Activated CD8-positive, alpha-beta T cell treated with anti-CD3 and anti-CD28 coated beads for 36 hours (primary cell): Measurements from ENCODE around the gene SCAND1. TPM values are rescaled to one million over a fixed set of nuclear protein-coding genes. Genes with fewer than 3 reads are reported as not detected.
"Not testable (repeated sequence)": the region's sequence is repeated elsewhere in the genome, so short reads cannot be mapped to it uniquely, and the experiment has no call there.

Source experiments
- ATAC-seq: fragments of 200-7000 bp; cut with Tn5 transposase; one replicate; pipeline ENCODE4 v1.10.0; 2021; ENCODE audit warnings: mild to moderate bottlenecking, moderate library complexity
- CTCF ChIA-PET: fragments of 350-600 bp; sonication (Branson Sonifier 250); formaldehyde crosslinking; loops from one replicate; lab custom pipeline; 2021; ENCODE audit warnings: antibody characterized with exemption; lab: Charles Lee
- POLR2A ChIA-PET: fragments of 350-600 bp; sonication (Branson Sonifier 250); formaldehyde crosslinking; loops from one replicate; lab custom pipeline; 2021; ENCODE audit warnings: antibody characterized with exemption; lab: Charles Lee
- DNase-seq: peaks from one replicate; pipeline ENCODE4 v3.0.0-alpha.2; 2020
- H3K27ac Mint-ChIP-seq: one replicate; pipeline ENCODE4 v1.8.0; 2021; ENCODE audit warnings: mild to moderate bottlenecking, mixed read lengths
- H3K27me3 Mint-ChIP-seq: one replicate; pipeline ENCODE4 v1.8.0; 2021; ENCODE audit warnings: mixed read lengths
- H3K36me3 Mint-ChIP-seq: one replicate; pipeline ENCODE4 v1.8.0; 2021; ENCODE audit warnings: low read depth, mixed read lengths
- H3K4me1 Mint-ChIP-seq: one replicate; pipeline ENCODE4 v1.8.0; 2021; ENCODE audit warnings: low read depth, mixed read lengths
- H3K4me3 Mint-ChIP-seq: one replicate; pipeline ENCODE4 v1.8.0; 2021; ENCODE audit warnings: mild to moderate bottlenecking, moderate library complexity, mixed read lengths
- H3K9me3 Mint-ChIP-seq: one replicate; pipeline ENCODE4 v1.8.0; 2021; ENCODE audit warnings: mixed read lengths
- CTCF ChIP-seq: fragments of 200-600 bp; IDR thresholded peaks from one replicate; pipeline ENCODE4 v1.8.0; 2022; ENCODE audit warnings: antibody characterized with exemption, mild to moderate bottlenecking
- intact Hi-C: fragments of 100-400 bp; cut with micrococcal nuclease; formaldehyde crosslinking; loops from one replicate; pipeline ENCODE4 v1.10.0; 2022
- total RNA-seq, 2 experiments: library from RNA; stranded (reverse); gene quantifications; one replicate each; pipeline ENCODE4 v1.2.3, GENCODE V29; 2021

SCAND1 gene
- total RNA-seq, 2 experiments from 2014 or later: 46.4 to 49.2 TPM

- POLR2A ChIA-PET: interaction anchor here (2.5 kb wide), 1 partner anchor 14 kb away, joined by 10 read pairs; the partner anchor contains the start of gene SCAND1
- Mint-ChIP-seq H3K36me3 (no peaks in the 10 kb centered on the region), H3K27me3 (no peaks in the 10 kb centered on the region), H3K9me3 (no peaks in the 10 kb centered on the region), H3K4me1 (no peaks in the 10 kb centered on the region), H3K4me3 (no peak within 1 kb of the TSS), H3K27ac (no peak within 1 kb of the TSS)
- DNase-seq: no peak
- ATAC-seq: no peak
- CTCF ChIA-PET: interaction anchor here (0.6 to 3.2 kb wide), 3 partner anchors 13 to 148 kb away, joined by 3 to 17 read pairs (median 4); partner anchors contain the start of gene SCAND1
- intact Hi-C loops: no loop called here
- no peak for TF ChIP-seq CTCF
Measured at GRCh38 chr20:35967979-35968640, 13.8 kb upstream of the SCAND1 start, which contains the start of gene CNBD2. TSS of gene CNBD2 (plus strand) at chr20:35968590. CDS start at chr20:35968763, 173 bp downstream.

- H3K36me3 Mint-ChIP-seq: no peaks in the 10 kb centered on the region
- ChIA-PET POLR2A (interaction anchor here (0.6 to 1.8 kb wide), 2 partner anchors 9 to 245 kb away, joined by 3 to 6 read pairs; no protein-coding TSS in a partner anchor), CTCF (interaction anchor here (1.5 kb wide), 1 partner anchor 29 kb away, joined by 6 read pairs; no protein-coding TSS in a partner anchor)
- peaks cover 8% of the 10 kb centered on the region for H3K9me3 Mint-ChIP-seq
- no peak overlapping the region for H3K4me3 Mint-ChIP-seq
- H3K27ac Mint-ChIP-seq: no peak overlapping the region
- ATAC-seq (no peak), DNase-seq (no peak)
- no peaks in the 10 kb centered on the region for H3K27me3 Mint-ChIP-seq
- intact Hi-C loops: no loop called here
- no peak for TF ChIP-seq CTCF
- H3K4me1 Mint-ChIP-seq: no peaks in the 10 kb centered on the region
Measured at GRCh38 chr20:35963878-35964277, 9.6 kb upstream of the SCAND1 start.

GRCh38 chr20:35959291-35959690 is 5.0 kb upstream of the SCAND1 start:
- H3K27me3 Mint-ChIP-seq, H3K27ac Mint-ChIP-seq, H3K4me1 Mint-ChIP-seq, H3K36me3 Mint-ChIP-seq, POLR2A ChIA-PET, ATAC-seq, DNase-seq, H3K4me3 Mint-ChIP-seq: not testable (repeated sequence)
- CTCF ChIA-PET: interaction anchor here (1.0 to 4.3 kb wide), 4 partner anchors 13 to 36 kb away, joined by 3 to 22 read pairs (median 4); no protein-coding TSS in a partner anchor
- peaks cover 11% of the 10 kb centered on the region for H3K9me3 Mint-ChIP-seq
- intact Hi-C loops: loop anchor here (10.0 kb wide), 1 partner anchor 344 kb away; the partner anchor contains the start of gene SPAG4

DNA sequence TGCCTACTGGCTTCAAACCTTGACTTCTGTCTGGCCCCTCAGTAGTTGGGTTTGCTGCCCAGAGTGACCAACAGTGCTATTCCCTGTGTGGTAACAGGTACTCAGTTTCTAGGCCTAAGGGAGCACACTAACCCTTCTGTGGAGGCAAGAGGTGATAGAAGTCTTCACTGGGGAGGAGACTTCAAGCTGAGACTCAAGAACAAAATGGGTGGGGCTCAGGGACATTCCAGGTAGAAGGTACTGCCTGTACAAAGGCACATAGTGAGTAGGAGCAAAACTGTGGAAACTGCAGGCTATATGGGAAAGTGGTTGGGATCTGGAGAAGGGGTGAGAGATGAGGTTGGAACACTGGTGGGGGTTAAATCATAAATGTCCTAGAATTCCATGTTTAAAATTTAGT is 2.3 kb upstream of the SCAND1 start:
- H3K9me3 Mint-ChIP-seq: peaks cover 11% of the 10 kb centered on the region
- no peaks in the 10 kb centered on the region for H3K27me3 Mint-ChIP-seq
- ChIA-PET CTCF (interaction anchor here (2.1 kb wide), 1 partner anchor 493 kb away, joined by 5 read pairs; no protein-coding TSS in a partner anchor), POLR2A (no interaction called here)
- ATAC-seq (no peak), DNase-seq (no peak)
- H3K4me3 Mint-ChIP-seq: peak overlapping the region; percentile 15
- H3K27ac Mint-ChIP-seq: no peak overlapping the region
- H3K4me1 Mint-ChIP-seq: peaks cover 14% of the 10 kb centered on the region
- peaks cover 11% of the 10 kb centered on the region for H3K36me3 Mint-ChIP-seq
- intact Hi-C loops: loop anchor here (10.0 kb wide), 1 partner anchor 342 kb away; the partner anchor contains the start of gene SPAG4
- TF ChIP-seq CTCF: no peak

DNA sequence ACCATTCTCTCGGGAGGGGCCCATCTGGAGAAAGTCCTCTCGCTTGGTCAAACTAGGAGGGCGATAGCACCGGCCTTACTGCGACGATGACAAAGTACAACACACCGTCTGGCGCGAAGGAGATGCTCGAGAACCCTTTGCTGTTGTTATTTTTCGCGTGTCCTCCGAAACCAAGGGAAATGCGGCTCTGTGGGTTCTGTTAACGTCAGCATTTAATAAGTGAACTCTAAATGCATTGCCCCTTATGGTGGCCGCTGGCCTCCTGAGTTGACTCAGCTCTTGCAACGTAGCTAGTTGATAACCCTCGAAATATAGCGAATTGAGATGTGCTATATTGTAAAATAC is 577 bp upstream of the SCAND1 start:
- peak overlapping the region; percentile 98 for H3K4me3 Mint-ChIP-seq
- intact Hi-C loops: loop anchor here (10.0 kb wide), 1 partner anchor 340 kb away; the partner anchor contains the start of gene SPAG4
- no peaks in the 10 kb centered on the region for H3K27me3 Mint-ChIP-seq
- H3K27ac Mint-ChIP-seq: peak overlapping the region; percentile 100
- ChIA-PET POLR2A (interaction anchor here (0.5 to 3.8 kb wide), 31 partner anchors 8 to 1089 kb away, joined by 3 to 19 read pairs (median 4); partner anchors contain the start of genes CNBD2, CPNE1, ERGIC3 and PHF20), CTCF (interaction anchor here (0.7 to 3.8 kb wide), 32 partner anchors 8 to 506 kb away, joined by 3 to 42 read pairs (median 5); partner anchors contain the start of genes CEP250, CNBD2, CPNE1 and PHF20)
- H3K36me3 Mint-ChIP-seq: peaks cover 12% of the 10 kb centered on the region
- TF ChIP-seq CTCF: no peak
- peaks cover 16% of the 10 kb centered on the region for H3K4me1 Mint-ChIP-seq
- DNase-seq (peak; percentile 70), ATAC-seq (no peak)
- H3K9me3 Mint-ChIP-seq: peaks cover 11% of the 10 kb centered on the region
